HL-60/S4 treated with phorbol 12-myristate 13-acetate at 8.2 ng/mL for 4 days and 3 days (cell line): Measurements from ENCODE around the gene GPR132.

Experiments
- in situ Hi-C: fragments of 300-500 bp; cut with MboI; formaldehyde crosslinking; loops from 2 replicates; pipeline ENCODE4 v1.15.0; 2022; ENCODE audit warnings: low sequenced_read_pairs

GPR132 gene

DNA sequence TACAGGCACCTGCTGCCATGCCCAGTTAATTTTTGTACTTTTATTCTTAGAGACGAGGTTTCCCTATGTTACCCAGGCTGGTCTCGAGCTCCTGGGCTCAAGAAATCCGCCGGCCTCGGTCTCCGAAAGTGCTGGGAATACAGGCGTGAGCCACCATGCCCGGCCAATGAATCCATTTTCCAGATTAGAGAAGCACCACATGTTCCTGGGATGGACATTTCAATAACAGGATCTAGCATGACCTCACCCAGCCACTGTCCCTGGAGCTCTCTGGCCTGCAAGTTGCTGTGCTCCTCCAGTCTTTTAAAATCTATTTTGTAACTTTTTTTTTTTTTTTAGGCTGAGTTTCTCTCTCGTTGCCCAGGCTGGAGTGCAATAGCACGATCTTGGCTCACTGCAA is 2.2 kb downstream of the GPR132 start:
- in situ Hi-C loops = no loop called here

DNA sequence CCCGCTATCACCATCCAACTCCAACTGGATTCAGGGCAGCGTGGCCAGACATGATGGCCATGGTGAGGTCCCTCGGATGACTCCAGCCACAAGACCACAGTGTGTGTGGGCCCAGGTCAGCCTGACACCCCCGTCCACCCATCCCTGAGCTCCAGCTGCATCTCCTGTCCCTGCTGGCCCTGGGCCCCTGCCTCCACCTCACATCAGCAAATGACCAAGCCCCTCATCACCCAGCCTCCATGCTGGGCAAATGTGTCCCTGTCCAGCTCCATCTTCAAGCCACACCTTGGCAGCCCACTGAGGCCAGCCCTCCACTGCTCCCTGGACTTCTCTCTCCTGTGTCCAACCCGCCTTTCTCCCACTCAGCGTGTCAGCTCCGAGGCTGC is 3.2 kb downstream of the GPR132 start:
- in situ Hi-C loops = no loop called here

DNA sequence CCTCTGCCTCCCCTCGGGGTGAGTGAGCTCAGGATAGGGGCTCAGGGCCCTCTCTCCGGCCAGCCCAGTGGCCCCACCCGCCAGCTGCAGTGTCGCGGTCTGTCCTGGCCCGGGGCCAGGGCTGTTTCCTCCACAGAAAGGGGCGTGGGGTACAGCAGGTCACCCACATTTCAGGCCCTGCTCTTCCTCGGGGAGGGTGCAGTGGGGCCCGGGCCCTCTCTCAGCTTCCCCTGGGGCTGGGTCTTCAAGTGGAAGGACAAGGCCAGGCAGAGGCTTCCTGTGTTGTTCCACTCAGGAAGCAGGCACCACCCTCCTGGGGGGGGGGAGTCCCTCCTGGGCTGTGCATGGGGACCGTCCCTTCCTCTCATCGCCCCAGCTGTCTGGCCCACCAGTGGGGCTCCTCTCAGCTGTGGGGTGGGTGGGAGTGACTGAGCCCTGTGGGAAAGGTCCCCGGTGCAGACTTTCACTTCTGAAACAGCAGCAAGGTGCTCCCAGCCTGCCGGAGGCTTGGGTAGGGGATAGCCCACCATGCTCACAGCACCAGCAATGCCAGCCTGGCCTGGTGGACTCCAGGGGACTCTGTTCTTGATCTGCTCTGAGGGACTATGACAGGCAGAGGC is 3.7 kb downstream of the GPR132 start:
- in situ Hi-C loops = no loop called here

DNA sequence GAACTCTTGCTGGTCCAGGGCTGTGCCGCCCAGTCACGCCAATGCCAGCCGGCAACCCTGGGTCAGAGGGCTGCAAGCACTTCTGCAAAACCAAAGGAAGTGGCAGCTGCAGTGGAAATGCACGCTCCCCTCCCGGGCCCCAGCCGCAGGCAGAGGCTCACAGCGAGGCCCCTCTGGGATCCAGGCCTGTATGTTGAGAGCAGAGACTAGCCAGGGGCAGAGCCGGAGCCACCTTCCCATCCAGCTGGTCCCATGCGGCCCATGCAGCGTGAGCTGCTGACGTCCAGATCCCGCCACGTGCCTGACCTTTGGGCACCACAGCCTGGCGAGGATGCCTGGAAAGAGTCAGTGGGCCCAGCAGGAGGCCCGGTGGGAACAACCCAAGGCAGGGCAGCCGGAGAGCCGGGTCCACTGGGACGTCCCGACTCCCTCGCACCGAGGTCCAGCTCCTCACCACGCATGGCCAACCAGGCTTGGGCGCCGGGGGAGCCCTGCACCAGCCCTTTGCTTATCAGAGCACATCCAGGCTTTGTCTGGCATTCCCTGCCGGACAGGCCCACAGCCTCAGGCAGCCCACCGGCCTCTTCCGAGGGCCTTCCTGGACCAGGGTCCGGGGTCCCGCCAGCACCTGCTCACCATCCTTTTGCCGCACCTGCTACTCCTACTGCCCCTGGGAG is 4.3 kb downstream of the GPR132 start:
- in situ Hi-C loops = no loop called here

DNA sequence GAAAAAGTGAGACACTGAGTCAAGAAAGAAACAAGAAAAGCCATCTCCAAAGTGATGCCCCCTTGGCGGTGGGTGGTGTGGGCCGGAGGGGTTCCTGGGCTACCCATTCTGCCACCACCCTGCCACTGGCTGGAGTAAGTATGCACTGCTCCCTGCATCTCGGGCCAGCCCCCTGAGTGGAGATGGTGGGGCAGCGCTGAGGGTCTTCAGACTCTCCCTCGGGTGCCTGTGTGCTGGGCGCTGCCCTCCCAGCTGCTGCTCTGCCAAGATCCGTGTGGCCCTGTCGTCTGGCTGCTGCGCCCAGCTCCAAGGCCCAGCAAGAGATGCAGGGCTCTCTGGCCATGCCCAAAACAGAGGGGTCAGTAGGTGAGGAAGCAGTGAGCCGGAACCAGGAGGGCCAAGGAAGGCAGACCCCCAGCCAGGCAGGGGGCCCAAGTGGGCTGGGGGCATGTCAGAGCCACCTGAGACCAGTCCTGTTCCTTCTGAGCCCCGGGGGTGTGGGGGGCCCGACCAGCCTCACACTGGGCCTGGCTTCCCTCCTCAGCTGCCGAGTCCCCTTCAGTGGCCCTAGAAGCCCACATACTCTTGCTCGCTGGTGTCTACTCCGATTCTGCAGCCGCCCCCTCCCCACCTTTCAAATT is 5.2 kb downstream of the GPR132 start:
- in situ Hi-C loops = no loop called here

DNA sequence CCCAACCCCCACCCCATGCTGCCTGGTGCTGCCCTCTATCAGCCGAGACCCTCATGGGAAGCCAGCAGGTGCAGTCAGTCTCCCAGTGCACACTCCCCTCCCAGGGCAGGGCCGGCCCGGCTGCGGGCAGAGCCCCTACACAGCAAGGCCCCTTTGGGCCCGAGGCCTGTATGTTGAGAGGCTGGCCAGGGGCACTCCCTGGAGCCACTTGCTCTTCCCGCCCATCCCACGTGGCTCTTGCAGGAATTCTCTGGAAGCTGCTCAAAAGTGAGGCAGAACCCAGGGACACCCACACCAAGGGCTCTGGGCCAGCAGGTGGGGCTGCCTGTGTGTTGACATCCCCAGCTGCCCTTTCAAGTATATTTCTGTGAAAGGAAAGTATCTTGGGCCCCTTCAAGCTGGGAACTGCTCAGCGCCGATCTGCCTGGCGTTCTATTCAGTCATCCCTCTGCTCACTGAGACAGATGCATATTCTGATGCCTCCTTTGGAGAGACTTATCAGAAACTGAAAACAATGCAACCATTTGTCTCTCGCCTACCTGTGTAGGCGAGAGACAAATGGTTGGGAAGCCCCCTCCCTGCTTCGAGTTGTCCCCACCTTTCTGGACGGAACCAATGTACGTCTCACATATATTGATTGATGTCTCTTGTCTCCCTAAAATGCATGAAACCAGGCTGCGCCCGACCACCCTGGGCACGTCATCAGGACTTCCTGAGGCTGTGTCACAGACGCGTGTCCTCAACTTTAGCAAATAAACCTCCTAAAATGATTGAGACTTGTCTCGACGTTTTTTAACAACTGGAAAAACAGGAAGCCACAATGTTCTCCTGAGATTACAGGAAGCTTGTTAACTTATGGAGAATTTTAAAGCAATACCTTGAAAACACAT is 6.0 kb downstream of the GPR132 start:
- in situ Hi-C loops = no loop called here

DNA sequence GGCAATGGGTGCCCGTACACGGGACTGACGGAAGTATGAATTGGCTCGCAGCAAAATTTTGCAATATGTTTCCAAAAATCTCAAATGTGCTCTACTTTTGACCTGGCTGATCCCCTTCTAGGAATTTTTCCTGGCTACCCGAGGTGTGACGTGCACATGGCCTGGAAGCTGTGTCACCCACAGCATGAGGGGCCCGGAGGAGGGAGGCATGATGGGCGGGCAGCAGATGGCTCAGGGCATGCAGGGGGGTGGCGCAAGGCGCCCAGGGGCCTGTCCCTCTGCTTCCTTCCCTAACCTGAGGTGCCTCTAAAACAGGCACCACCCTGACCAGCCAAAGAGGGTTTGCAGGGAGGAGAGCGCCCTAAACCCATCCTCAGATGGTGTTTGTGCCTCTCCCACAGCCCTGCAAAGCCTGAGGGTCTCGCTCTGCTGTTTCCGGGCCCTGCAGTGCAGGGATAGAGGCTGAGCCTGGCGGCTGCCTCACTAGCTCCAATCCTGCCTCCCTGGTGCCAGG is 6.7 kb downstream of the GPR132 start:
- in situ Hi-C loops = no loop called here

DNA sequence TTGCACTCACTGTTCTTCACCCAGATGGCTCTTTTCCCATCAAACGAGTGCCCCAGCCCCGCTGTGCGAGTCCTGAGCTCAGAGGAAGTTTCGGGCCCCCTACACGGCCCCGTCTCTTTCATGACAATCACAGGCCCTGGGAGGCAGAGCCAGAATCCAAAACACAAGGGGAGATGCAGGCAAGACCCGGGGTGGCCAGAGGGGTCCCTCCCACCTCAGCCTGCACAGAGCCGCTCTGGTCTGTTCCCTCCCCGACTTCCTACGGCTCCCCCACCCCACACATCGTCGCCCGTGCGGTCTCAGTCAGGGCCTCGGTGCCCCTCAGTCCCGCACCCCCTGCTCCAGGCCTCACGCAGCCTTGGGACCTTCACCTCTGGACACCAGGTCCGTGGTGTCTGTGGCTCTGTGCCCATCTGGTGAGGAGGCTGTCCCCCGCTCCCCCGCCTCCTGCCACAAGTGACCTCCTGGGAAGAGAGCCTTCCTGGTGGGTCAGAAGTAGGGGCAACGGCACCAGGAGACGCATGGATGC is 8.9 kb downstream of the GPR132 start:
- in situ Hi-C loops = no loop called here

DNA sequence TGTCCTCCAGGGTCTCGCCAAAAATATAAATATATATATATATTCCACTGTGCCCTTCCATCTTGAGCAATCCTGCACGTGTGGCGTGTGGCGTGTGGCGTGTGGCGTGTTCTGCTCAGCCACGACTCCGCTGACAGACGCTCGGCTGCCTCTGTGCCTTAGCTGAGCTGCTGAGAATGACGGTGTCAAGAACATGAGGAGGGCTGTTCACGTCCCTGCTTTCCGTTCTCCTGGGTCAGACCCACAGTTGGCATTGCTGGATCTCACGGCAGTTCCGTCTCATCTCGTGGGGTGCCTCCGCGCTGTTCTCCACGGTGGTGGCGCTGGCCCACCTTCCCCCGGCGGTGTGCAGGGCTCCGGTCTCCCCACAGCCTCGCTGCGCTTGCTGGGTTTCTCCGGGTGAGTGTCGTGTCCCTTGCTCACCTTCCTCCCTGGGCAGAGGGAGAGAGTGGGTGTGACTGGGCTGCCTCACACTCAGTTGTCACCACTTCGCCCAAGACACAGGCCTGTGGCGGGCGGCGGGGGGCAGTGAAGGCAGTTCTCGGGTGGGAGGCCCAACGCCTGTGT is 9.4 kb downstream of the GPR132 start:
- in situ Hi-C loops = no loop called here

DNA sequence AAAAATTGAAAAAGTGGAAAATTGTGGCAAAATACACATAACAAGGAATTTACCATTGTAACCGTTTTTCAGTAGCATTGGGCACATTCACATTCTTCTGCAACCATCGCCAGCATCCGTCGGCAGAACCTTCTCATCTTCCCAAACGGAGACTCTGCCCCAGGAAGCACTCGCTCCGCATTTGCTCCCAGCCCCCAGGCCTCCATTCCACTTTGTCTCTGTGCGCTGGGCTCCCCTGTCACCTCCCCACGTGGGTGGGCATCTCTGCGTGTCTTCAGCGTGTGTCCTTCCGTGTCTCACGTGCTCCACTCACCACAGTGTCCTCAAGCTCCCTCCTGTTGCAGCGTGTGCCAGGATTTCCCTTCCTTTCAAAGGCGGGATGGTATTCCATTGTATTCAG is 9.9 kb downstream of the GPR132 start:
- in situ Hi-C loops = no loop called here

DNA sequence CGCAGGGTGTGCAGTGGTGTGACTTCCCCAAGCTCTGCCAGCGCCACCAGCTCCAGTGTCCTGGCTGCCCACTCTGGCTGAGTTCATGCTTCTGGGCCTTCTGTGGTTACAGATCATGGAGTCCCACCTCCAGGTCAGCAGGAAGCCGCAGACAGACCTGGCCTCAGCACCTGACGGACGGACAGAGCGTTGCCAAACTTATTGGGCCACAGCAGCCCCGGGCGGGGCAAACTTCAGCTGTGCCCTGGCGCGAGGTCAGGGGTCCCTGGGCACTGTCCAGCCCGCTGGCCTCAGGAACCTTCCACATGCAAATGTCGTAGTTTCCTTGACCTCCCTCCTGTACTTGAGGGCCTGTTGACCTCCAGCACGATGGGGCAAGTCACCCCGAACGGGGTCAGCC is 11.2 kb downstream of the GPR132 start:
- in situ Hi-C loops = no loop called here

DNA sequence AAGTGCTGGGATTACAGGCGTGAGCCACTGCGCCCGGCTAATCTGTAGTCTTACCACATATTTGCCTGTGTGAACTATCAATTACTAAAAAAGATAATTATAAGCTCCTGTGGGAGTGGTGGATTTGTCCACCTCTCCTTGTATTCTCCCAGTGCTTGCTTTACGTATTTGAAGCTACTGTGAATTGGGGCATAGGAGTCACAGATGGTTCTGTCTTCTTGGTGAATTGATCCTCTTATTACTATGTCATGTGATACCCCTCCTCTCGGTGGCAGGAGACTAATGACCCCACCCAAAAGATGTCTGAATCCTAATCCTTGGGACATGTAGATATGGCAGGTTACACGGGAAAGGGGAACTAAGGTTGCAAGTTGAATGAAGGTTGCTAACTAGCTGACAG is 11.8 kb downstream of the GPR132 start:
- in situ Hi-C loops = no loop called here

DNA sequence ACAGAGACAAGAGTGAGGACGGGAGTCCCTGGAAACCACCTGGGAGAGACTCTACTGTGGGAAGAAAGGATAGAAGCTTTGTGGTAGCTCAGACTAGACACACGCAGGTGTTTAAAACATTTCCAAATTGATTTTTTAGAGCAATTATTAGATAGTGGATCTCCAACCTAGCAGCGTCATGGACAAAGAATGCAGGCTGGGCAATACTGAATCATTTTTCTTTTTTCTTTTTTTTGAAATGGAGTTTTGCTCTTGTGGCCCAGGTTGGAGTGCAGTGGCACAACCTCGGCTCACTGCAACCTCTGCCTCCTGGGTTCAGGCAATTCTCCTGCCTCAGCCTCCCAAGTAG is 13.1 kb downstream of the GPR132 start:
- in situ Hi-C loops = no loop called here

DNA sequence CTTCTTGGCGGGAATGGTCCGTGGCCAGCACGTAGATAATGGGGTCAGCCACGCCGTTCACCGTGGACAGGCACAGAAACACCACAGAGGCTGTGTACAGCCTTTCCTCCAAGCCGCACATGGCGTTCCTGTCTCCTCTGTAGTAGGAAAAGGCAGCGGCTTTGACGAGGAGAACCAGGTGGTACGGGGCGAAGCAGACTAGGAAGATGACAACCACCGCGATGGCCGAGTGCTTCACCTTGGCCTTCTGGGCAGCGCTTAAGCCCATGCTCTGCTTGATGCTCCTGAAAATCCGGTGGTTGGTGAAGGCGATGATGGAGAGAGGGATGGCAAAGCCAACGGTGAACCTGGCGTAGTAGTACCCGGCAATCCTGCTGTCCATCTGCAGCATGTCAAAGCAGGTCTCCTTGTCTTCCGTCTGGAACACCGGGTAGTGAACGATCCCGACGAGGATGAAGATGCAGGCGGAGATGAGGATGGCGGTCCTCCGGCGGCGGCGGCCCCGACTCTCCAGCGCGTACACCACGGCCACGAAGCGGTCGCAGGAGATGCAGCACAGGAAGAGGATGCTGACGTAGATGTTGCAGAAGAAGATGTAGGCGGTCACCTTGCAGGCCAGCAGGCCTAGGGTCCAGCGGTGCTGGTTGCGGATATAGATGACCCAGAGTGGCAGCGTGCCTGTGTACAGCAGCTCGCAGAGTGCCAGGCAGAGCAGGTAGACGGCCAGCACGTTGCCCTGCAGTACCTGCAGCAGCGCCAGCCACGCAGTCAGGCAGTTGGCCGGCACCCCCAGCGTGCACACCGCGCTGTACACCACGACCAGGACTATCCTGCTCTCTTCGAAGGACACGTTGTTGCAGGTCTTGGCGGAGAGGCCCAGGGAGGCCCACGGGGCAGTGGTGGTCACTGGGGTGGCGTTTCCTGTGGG is 13.8 kb downstream of the GPR132 start:
- in situ Hi-C loops = no loop called here

DNA sequence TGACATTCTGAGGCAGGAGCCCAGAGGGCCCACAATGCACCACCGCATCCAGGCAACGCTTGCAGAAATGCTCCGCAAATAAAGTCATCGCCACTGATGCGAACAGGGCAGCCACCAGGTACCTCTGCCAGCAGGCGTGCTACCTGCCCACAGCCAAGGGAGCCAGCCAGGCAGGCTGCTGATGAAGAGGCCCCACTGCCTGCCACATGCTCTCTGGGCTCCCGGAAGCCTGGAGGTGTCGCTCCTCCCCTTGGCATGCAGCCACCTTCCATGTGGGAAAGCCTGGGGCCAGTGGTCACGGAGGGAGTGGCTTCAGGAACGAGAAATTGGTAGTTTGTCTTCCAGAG is 14.7 kb downstream of the GPR132 start:
- in situ Hi-C loops = no loop called here

DNA sequence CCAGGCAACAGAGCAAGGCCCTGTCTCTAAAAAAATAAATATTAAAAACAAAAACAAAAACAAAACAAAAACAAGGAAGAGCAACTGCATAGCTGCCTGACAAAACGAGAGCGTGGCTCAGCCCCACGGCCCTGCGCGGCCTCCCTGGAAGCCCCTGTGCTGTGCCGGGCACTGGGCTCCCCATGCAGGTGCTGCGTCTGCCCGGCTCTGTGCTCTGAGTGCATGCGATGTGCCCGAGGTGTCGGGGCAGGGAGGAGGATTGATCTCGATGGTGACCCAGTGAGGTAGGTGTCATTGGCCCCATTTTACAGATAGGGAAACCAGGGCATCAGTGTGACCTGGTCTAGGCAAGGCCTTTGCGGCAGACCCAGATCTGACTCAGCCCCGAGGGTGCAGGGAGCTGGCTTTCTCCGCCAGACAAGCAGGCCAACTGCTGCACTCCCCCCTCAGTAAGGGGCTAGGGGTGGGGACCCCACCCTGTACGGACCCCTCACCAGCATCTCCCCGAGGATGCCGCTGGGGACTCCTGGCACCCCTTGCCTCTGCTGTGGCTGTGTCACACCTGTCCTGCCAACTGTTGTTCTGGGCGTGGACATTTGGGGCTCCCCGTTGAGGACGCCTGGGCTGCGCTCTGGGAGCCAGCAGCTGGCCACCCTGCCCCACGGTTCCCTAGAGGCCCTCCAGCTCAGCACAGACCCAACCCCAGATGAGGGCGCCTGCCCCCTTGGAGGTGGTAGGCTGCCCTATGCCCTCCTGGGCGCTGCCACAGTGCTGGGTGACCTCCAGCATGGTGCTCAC is 15.3 kb downstream of the GPR132 start:
- in situ Hi-C loops = loop anchor here (5.0 kb wide), 1 partner anchor 68 kb away; no protein-coding TSS in a partner anchor

DNA sequence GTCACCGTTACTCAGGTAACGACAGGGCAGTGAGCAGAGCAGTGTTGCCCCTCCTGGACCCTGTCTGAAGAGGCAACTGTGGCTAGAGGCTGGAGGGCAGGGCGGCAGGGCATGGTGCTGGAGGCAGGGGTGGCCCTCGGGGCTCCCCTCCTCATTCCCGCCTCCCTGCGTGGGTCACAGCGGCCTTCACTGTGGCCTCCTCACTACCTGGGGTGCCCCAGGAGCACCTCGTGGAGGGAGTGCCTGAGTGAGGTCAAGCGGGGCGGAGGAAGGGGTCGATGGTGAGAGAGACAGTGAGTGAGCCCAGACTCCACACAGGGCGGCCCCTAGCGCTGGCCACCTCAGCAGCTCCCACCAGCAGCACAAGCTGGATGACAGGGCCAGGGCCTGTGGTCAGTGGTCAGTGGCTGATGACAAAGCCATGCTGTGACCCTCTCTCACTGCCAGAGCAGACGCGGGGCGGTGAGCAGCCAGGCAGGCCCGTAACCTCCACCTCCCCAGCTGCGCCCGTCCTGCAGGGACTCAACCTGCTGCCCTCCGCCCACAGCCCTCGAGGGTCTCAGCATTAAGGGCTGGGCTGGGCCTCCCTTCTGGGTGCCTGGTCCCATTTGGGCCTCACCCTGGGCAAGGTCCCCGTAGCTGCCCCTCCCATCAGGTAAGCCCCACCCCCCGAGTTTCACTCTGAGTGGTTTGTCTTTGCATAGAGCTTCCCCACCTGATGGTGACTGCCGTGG is 17.8 kb downstream of the GPR132 start:
- in situ Hi-C loops = loop anchor here (5.0 kb wide), 1 partner anchor 65 kb away; no protein-coding TSS in a partner anchor

DNA sequence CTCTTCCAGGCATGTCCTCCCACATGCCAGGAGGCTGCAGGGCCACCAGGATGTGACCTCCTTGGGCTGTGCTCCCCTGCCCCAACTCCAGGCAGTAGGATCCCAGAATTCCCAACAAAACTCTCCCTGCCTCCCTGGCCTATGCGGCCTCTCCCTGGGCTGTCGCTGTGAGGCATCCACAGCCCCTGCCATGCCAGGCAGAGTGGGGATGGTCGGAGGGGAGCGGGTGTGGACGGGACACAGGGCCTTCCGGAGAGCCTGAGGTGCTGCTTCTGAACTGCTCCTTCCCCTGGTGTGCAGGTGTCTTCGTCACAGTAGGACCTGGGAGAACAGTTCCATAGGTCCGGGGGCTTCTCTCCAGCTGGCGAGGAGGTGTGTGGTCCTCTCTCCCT is 18.3 kb downstream of the GPR132 start:
- in situ Hi-C loops = loop anchor here (5.0 kb wide), 1 partner anchor 65 kb away; no protein-coding TSS in a partner anchor
